Hematopoietic multipotent progenitor cell (in vitro differentiated cells): ENCODE results near the gene WSCD2. TPM values are rescaled to one million over a fixed set of nuclear protein-coding genes. Genes with fewer than 3 reads are reported as not detected.

ENCODE experiments used
- DNase-seq, 3 donors: peaks; one replicate each; pipeline ENCODE4 v3.0.0-alpha.2; 2011 to 2015; ENCODE audit warnings: low read depth in 2 of 3, low spot score in 2 of 3
- total RNA-seq: library from RNA; depleted of rRNA; stranded (reverse); fragments of >200 nt; gene quantifications from one replicate; pipeline ENCODE4 v1.2.3, GENCODE V29; 2012

WSCD2 gene
- total RNA-seq, 1 donor = 0.27 TPM

GRCh38 chr12:108289350-108290161 is 160.5 kb downstream of the WSCD2 start:
- no peak for DNase-seq

- no peak for DNase-seq
Measured at GRCh38 chr12:108295641-108296040, 166.6 kb downstream of the WSCD2 start.

GRCh38 chr12:108296945-108297344 is 167.9 kb downstream of the WSCD2 start:
- DNase-seq = no peak

GRCh38 chr12:108297424-108297823 is 168.3 kb downstream of the WSCD2 start:
- no peak for DNase-seq

- no peak for DNase-seq
Measured at GRCh38 chr12:108297895-108298760, 169.0 kb downstream of the WSCD2 start.

- no peak for DNase-seq
Measured at GRCh38 chr12:108298761-108299275, 169.7 kb downstream of the WSCD2 start.

- no peak for DNase-seq
Measured at GRCh38 chr12:108299516-108299915, 170.4 kb downstream of the WSCD2 start.

Other genes with a start within 250 kb of the WSCD2 start
- 0.27 TPM for gene CMKLR1, start 210.0 kb downstream of the WSCD2 start, total RNA-seq